Panc1 (cell line): ENCODE data around the gene KRTAP12-2. TPM values are rescaled to one million over a fixed set of nuclear protein-coding genes. Genes with fewer than 3 reads are reported as not detected.

Experiments
- ATAC-seq: fragments of 200-7000 bp; cut with Tn5 transposase; 2 replicates; pipeline ENCODE4 v1.9.1; 2020; ENCODE audit warnings: mild to moderate bottlenecking, moderate library complexity
- BruUV-seq: library from RNA; stranded (reverse); fragments of 400-500 nt; replicated peaks from 2 replicates; lab custom pipeline; 2021; lab: Mats Ljungman, UMichigan
- CTCF ChIA-PET: fragments of 300-600 bp; sonication (Branson Sonifier 250); formaldehyde crosslinking; loops from one replicate; lab custom pipeline; 2022; ENCODE audit warnings: antibody characterized with exemption; lab: Charles Lee
- POLR2A ChIA-PET: fragments of 300-600 bp; sonication (Branson Sonifier 250); formaldehyde crosslinking; loops from one replicate; lab custom pipeline; 2022; ENCODE audit warnings: antibody characterized with exemption; lab: Charles Lee
- DNase-seq: peaks from one replicate; pipeline ENCODE4 v3.0.0-alpha.2; 2010; ENCODE audit warnings: low read depth, low spot score
- H3K27ac ChIP-seq: 2 replicates; pipeline ENCODE4 v1.5.1; 2011; ENCODE audit warnings: mild to moderate bottlenecking, low read length, inconsistent platforms
- H3K27me3 ChIP-seq: fragments of 200-500 bp; sonication (Bioruptor generic); 2 replicates; pipeline ENCODE4 v1.6.0; 2014; ENCODE audit warnings: low read length, inconsistent platforms; ENCODE audit not compliant: control insufficient read depth, insufficient read depth
- H3K36me3 ChIP-seq: fragments of 200-500 bp; sonication (Bioruptor generic); 2 replicates; pipeline ENCODE4 v1.5.1; 2014; ENCODE audit warnings: inconsistent platforms, mild to moderate bottlenecking, low read length, moderate library complexity; ENCODE audit not compliant: control insufficient read depth, insufficient read depth
- H3K4me1 ChIP-seq: 2 replicates; pipeline ENCODE4 v1.5.1; 2011; ENCODE audit warnings: inconsistent platforms, mild to moderate bottlenecking, low read length, moderate library complexity; ENCODE audit not compliant: control insufficient read depth, insufficient read depth
- H3K4me3 ChIP-seq, 2 experiments: 2 replicates each; pipeline ENCODE4 v1.5.1; 2011 to 2012; ENCODE audit warnings: low read depth in 2 of 2, low read length in 2 of 2, mild to moderate bottlenecking in 2 of 2, inconsistent platforms in 1 of 2, moderate library complexity in 1 of 2
- H3K9me3 ChIP-seq: fragments of 200-500 bp; sonication (Bioruptor generic); 2 replicates; pipeline ENCODE4 v1.5.1; 2014; ENCODE audit warnings: low read depth, mild to moderate bottlenecking, inconsistent platforms, low read length, moderate library complexity; ENCODE audit not compliant: control insufficient read depth, insufficient read depth
- CTCF ChIP-seq: fragments of 450-650 bp; IDR thresholded peaks from 2 replicates; pipeline ENCODE4 v1.5.1; 2017; ENCODE audit warnings: mild to moderate bottlenecking
- POLR2AphosphoS5 ChIP-seq: IDR thresholded peaks from 2 replicates; pipeline ENCODE4 v1.6.1; 2012; ENCODE audit warnings: mild to moderate bottlenecking, low read depth, low read length, moderate library complexity
- REST ChIP-seq, 2 experiments: IDR thresholded peaks; 2 replicates each; pipeline ENCODE4 v1.6.1; 2011 to 2012; ENCODE audit warnings: low read depth in 2 of 2, control low read depth in 1 of 2, low read length in 1 of 2, mild to moderate bottlenecking in 1 of 2, moderate library complexity in 1 of 2; ENCODE audit not compliant: insufficient read depth in 1 of 2
- SIN3A ChIP-seq: IDR thresholded peaks from 2 replicates; pipeline ENCODE4 v1.6.1; 2012; ENCODE audit warnings: low read depth, mild to moderate bottlenecking, low read length, moderate library complexity, borderline replicate concordance; ENCODE audit not compliant: insufficient read depth
- TCF7L2 ChIP-seq: IDR thresholded peaks from 2 replicates; pipeline ENCODE4 v1.6.1; 2011; ENCODE audit warnings: mild to moderate bottlenecking, low read depth, low read length, inconsistent platforms
- in situ Hi-C: cut with HindIII; loops from 2 replicates; pipeline ENCODE4 v1.10.0; 2016; ENCODE audit warnings: low sequenced_read_pairs, low pct_unique_long_range_greater_than_20kb
- intact Hi-C: fragments of 100-400 bp; cut with micrococcal nuclease; formaldehyde crosslinking; loops from one replicate; pipeline ENCODE4 v1.10.0; 2022; ENCODE audit not compliant: unreplicated experiment
- total RNA-seq: library from RNA; stranded (reverse); gene quantifications from one replicate; pipeline ENCODE4 v1.2.1, GENCODE V29; 2021; ENCODE audit not compliant: unreplicated experiment

Gene KRTAP12-2
- total RNA-seq, 1 experiment from 2014 or later = not detected

GRCh38 chr21:44701023-44701400 is 34.3 kb upstream of the KRTAP12-2 start:
- no peaks in the 10 kb centered on the region for H3K27me3 ChIP-seq
- POLR2A ChIA-PET = no interaction called here
- CTCF ChIA-PET = no interaction called here

GRCh38 chr21:44700101-44701022 is 33.6 kb upstream of the KRTAP12-2 start:
- H3K9me3 ChIP-seq = no peaks in the 10 kb centered on the region
- in situ Hi-C loops = no loop called here
- no peak for ATAC-seq
- intact Hi-C loops = no loop called here
- H3K4me1 ChIP-seq = no peaks in the 10 kb centered on the region
- H3K36me3 ChIP-seq = no peaks in the 10 kb centered on the region
- H3K4me3 ChIP-seq = no peak overlapping the region
- ChIA-PET CTCF (no interaction called here), POLR2A (no interaction called here)
- TF ChIP-seq TCF7L2 = no peak
- no peaks in the 10 kb centered on the region for H3K27me3 ChIP-seq
- H3K27ac ChIP-seq = no peak overlapping the region
- no TSS peak for BruUV-seq
- DNase-seq = no peak

More at GRCh38 chr21:44701023-44701400, 34.3 kb upstream of the KRTAP12-2 start:
- Histone ChIP-seq H3K9me3 (no peaks in the 10 kb centered on the region), H3K27ac (no peak overlapping the region), H3K36me3 (no peaks in the 10 kb centered on the region), H3K4me3 (no peak overlapping the region), H3K4me1 (no peaks in the 10 kb centered on the region)
- DNase-seq = no peak
- TF ChIP-seq REST (IDR thresholded peaks at IDR 0.05; ENCODE audit: insufficient read depth in 1 of 2, low read depth in 2 of 2, low read length in 1 of 2) = no peak
- no peak for TF ChIP-seq POLR2AphosphoS5
- TF ChIP-seq SIN3A = no peak
- no peak for TF ChIP-seq CTCF
- no peak for TF ChIP-seq TCF7L2
- in situ Hi-C loops (no loop called here), intact Hi-C loops (no loop called here)
- ATAC-seq = no peak
- BruUV-seq = no TSS peak

- Histone ChIP-seq H3K4me1 (no peaks in the 10 kb centered on the region), H3K36me3 (no peaks in the 10 kb centered on the region), H3K27ac (no peak overlapping the region), H3K4me3 (no peak overlapping the region), H3K9me3 (no peaks in the 10 kb centered on the region), H3K27me3 (no peaks in the 10 kb centered on the region)
- no peak for ATAC-seq
- ChIA-PET CTCF (no interaction called here), POLR2A (no interaction called here)
- intact Hi-C loops (no loop called here), in situ Hi-C loops (no loop called here)
- DNase-seq = no peak
- TF ChIP-seq CTCF = no peak
- TF ChIP-seq POLR2AphosphoS5 = no peak
- no peak for TF ChIP-seq SIN3A
- no peak for TF ChIP-seq REST (IDR thresholded peaks at IDR 0.05; ENCODE audit: insufficient read depth in 1 of 2, low read depth in 2 of 2, low read length in 1 of 2)
- no peak for TF ChIP-seq TCF7L2
- BruUV-seq = no TSS peak
These were observed 32.8 kb upstream of the KRTAP12-2 start for GRCh38 chr21:44699502-44700001.
